Nephron (organoid): ENCODE measurements around the gene CCDC85B.

Source experiments
- H3K27ac Mint-ChIP-seq, 3 experiments: 2 replicates each; pipeline ENCODE4 v1.8.0; 2020; ENCODE audit warnings: mixed read lengths in 3 of 3, mild to moderate bottlenecking in 2 of 3, moderate library complexity in 1 of 3
- H3K27me3 Mint-ChIP-seq: 2 replicates; pipeline ENCODE4 v1.8.0; 2021; ENCODE audit warnings: low read depth, mild to moderate bottlenecking, moderate library complexity, mixed read lengths
- H3K36me3 Mint-ChIP-seq: 2 replicates; pipeline ENCODE4 v1.8.0; 2020; ENCODE audit warnings: low read depth, mixed read lengths
- H3K4me1 Mint-ChIP-seq: 2 replicates; pipeline ENCODE4 v1.8.0; 2020; ENCODE audit warnings: mixed read lengths
- H3K4me3 Mint-ChIP-seq, 3 experiments: 2 replicates each; pipeline ENCODE4 v1.8.0; 2020; ENCODE audit warnings: mild to moderate bottlenecking in 3 of 3, mixed read lengths in 3 of 3, moderate library complexity in 2 of 3
- H3K9me3 Mint-ChIP-seq: 2 replicates; pipeline ENCODE4 v1.8.0; 2020; ENCODE audit warnings: mixed read lengths
- TF ChIP-seq, protein P1 (sequence below), 3 experiments: fragments of 200-600 bp; sonication (generic); IDR thresholded peaks; one replicate each; pipeline ENCODE4 v1.5.0; 2021; ENCODE audit warnings: antibody characterized with exemption in 3 of 3; ENCODE audit not compliant: unreplicated experiment in 3 of 3

The CCDC85B gene

DNA sequence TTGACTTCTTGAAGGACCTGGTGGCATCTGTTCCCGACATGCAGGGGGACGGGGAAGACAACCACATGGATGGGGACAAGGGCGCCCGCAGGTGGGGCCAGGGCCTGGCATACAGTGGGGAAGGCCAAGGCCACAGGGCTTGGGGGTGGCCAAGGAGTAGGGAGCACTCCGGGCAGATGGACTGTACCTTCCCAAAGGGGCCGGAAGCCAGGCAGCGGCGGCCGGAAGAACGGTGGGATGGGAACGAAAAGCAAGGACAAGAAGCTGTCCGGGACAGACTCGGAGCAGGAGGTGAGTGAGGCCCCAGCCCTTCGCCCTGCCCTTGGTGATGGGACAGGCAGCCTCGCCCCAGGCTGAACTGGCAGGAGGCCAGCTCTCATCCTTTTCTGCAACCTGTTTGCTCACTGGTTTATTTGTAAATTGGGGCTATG lies 29.9 kb downstream of the CCDC85B start:
- Mint-ChIP-seq H3K9me3 (no peaks in the 10 kb centered on the region), H3K27ac (no peak overlapping the region), H3K4me1 (peaks cover 11% of the 10 kb centered on the region), H3K36me3 (peaks cover 25% of the 10 kb centered on the region), H3K27me3 (no peaks in the 10 kb centered on the region), H3K4me3 (peak overlapping the region; percentile 90 to 91 (median 90))
- TF ChIP-seq, protein P1, sequence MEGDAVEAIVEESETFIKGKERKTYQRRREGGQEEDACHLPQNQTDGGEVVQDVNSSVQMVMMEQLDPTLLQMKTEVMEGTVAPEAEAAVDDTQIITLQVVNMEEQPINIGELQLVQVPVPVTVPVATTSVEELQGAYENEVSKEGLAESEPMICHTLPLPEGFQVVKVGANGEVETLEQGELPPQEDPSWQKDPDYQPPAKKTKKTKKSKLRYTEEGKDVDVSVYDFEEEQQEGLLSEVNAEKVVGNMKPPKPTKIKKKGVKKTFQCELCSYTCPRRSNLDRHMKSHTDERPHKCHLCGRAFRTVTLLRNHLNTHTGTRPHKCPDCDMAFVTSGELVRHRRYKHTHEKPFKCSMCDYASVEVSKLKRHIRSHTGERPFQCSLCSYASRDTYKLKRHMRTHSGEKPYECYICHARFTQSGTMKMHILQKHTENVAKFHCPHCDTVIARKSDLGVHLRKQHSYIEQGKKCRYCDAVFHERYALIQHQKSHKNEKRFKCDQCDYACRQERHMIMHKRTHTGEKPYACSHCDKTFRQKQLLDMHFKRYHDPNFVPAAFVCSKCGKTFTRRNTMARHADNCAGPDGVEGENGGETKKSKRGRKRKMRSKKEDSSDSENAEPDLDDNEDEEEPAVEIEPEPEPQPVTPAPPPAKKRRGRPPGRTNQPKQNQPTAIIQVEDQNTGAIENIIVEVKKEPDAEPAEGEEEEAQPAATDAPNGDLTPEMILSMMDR (IDR thresholded peaks at IDR 0.05; ENCODE audit: unreplicated experiment in 3 of 3): no peak

GRCh38 chr11:65921033-65921555 lies 30.6 kb downstream of the CCDC85B start:
- H3K27ac Mint-ChIP-seq: no peak overlapping the region
- peaks cover 11% of the 10 kb centered on the region for H3K4me1 Mint-ChIP-seq
- H3K36me3 Mint-ChIP-seq: peaks cover 25% of the 10 kb centered on the region

GRCh38 chr11:65921876-65922275 lies 31.4 kb downstream of the CCDC85B start:
- Mint-ChIP-seq H3K4me3 (peak overlapping the region; percentile 4 to 55 (median 35)), H3K4me1 (peaks cover 3% of the 10 kb centered on the region), H3K36me3 (peaks cover 24% of the 10 kb centered on the region), H3K27me3 (no peaks in the 10 kb centered on the region), H3K9me3 (no peaks in the 10 kb centered on the region), H3K27ac (no peak overlapping the region)
- TF ChIP-seq, protein P1 (IDR thresholded peaks at IDR 0.05; ENCODE audit: unreplicated experiment in 3 of 3): no peak

More at GRCh38 chr11:65921033-65921555, 30.6 kb downstream of the CCDC85B start:
- Mint-ChIP-seq H3K9me3 (no peaks in the 10 kb centered on the region), H3K4me3 (peak overlapping the region; percentile 90 to 91 (median 90)), H3K27me3 (no peaks in the 10 kb centered on the region)
- TF ChIP-seq, protein P1 (IDR thresholded peaks at IDR 0.05; ENCODE audit: unreplicated experiment in 3 of 3): no peak

- no peaks in the 10 kb centered on the region for H3K27me3 Mint-ChIP-seq
- H3K9me3 Mint-ChIP-seq: no peaks in the 10 kb centered on the region
- H3K4me1 Mint-ChIP-seq: no peaks in the 10 kb centered on the region
- TF ChIP-seq, protein P1 (IDR thresholded peaks at IDR 0.05; ENCODE audit: unreplicated experiment in 3 of 3): no peak
- H3K27ac Mint-ChIP-seq: no peak overlapping the region
- H3K4me3 Mint-ChIP-seq: peak overlapping the region; percentile 4 to 58 (median 53)
- peaks cover 20% of the 10 kb centered on the region for H3K36me3 Mint-ChIP-seq
Measured at GRCh38 chr11:65922565-65922964, 32.1 kb downstream of the CCDC85B start.

DNA sequence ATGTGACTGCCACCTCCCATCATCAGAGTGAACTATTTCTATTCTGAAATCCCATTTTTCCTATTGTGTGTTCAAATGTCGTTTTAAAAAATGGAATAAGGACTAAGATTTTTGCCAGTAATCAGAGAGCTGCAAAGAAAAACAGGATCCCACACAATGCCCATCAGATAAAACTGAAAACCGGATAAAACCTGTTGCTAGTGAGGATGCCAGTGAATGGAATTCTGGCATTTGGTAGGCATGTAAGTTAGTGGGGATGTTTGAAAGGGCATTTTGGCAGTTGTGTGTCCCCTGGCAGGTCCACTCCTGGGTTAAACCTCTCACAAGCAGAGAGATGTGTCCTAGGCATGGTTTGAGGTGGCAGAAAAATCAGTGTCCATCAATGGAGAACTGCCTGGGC lies 34.9 kb downstream of the CCDC85B start:
- peaks cover 20% of the 10 kb centered on the region for H3K36me3 Mint-ChIP-seq
- TF ChIP-seq, protein P1 (IDR thresholded peaks at IDR 0.05; ENCODE audit: unreplicated experiment in 3 of 3): no peak
- H3K27me3 Mint-ChIP-seq: no peaks in the 10 kb centered on the region
- no peaks in the 10 kb centered on the region for H3K9me3 Mint-ChIP-seq
- no peak overlapping the region for H3K27ac Mint-ChIP-seq
- no peak overlapping the region for H3K4me3 Mint-ChIP-seq
- H3K4me1 Mint-ChIP-seq: no peaks in the 10 kb centered on the region

DNA sequence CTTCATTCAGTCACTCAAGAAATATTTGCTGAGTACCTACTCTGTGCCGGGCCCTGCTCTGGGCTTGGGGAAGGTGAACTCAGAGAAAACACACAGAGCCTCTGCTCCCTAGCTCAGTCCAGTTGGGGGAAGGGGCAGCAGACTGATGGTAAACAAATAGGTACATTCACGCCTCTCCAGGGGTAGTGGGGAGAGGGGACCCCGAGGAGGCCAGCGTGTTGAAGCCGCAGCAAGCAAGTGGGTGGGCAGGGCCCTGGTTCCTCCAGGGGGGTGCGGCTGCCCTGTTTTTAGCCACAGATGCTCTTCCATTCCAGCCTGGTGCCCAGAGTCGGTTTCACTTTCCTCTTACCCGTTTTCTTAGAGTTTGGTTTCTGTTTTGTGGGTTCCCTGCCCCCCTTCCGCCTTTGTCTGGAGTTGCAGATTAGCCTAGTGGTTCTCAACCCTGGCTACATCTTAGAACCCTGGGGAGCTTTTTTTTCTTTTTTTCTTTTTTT lies 37.5 kb downstream of the CCDC85B start:
- H3K27me3 Mint-ChIP-seq: no peaks in the 10 kb centered on the region
- H3K9me3 Mint-ChIP-seq: no peaks in the 10 kb centered on the region
- TF ChIP-seq, protein P1 (IDR thresholded peaks at IDR 0.05; ENCODE audit: unreplicated experiment in 3 of 3): no peak
- no peaks in the 10 kb centered on the region for H3K4me1 Mint-ChIP-seq
- no peak overlapping the region for H3K4me3 Mint-ChIP-seq
- no peak overlapping the region for H3K27ac Mint-ChIP-seq
- peaks cover 6% of the 10 kb centered on the region for H3K36me3 Mint-ChIP-seq
